Endothelial cell of umbilical vein (primary cell): ENCODE results near the gene ABRAXAS1. TPM values are rescaled to one million over a fixed set of nuclear protein-coding genes. Genes with fewer than 3 reads are reported as not detected.

Source experiments
- BruUV-seq: library from RNA; stranded (reverse); fragments of 400-500 nt; replicated peaks from 2 replicates; lab custom pipeline; 2021; lab: Mats Ljungman, UMichigan
- CTCF ChIA-PET: fragments of 300-600, 350-600 bp; sonication (Branson Sonifier 250); formaldehyde crosslinking; loops from one replicate; lab custom pipeline; 2021; ENCODE audit warnings: antibody characterized with exemption, inconsistent platforms; lab: Charles Lee
- POLR2A ChIA-PET: fragments of 300-600, 350-600 bp; sonication (Branson Sonifier 250); formaldehyde crosslinking; loops from one replicate; lab custom pipeline; 2021; ENCODE audit warnings: antibody characterized with exemption, inconsistent platforms; lab: Charles Lee
- DNase-seq: peaks from one replicate; pipeline ENCODE4 v3.0.0-alpha.2; 2011; ENCODE audit warnings: low read depth, low spot score
- FAIRE-seq: peaks from 2 replicates; lab custom pipeline; 2011; peaks lifted over from hg19 to GRCh38; lab: Jason Lieb, UNC
- H2AFZ ChIP-seq: 2 replicates; pipeline ENCODE4 v1.6.0; 2012; ENCODE audit warnings: low read depth, low read length, control low read depth, inconsistent platforms
- H3K27ac ChIP-seq: 2 replicates; pipeline ENCODE4 v1.5.1; 2011; ENCODE audit warnings: low read depth, mild to moderate bottlenecking, control low read depth, low read length, moderate library complexity; ENCODE audit not compliant: insufficient read depth
- H3K27me3 ChIP-seq, 2 experiments: 2 replicates each; pipeline versions ENCODE4 v1.6.0 to v1.6.1; 2011; ENCODE audit warnings: low read length in 2 of 2, mixed read lengths in 1 of 2; ENCODE audit not compliant: control insufficient read depth in 2 of 2, insufficient read depth in 2 of 2
- H3K36me3 ChIP-seq, 2 experiments: 2 replicates in 1 of 2; 3 replicates in 1 of 2; pipeline ENCODE4 v1.5.1; 2011; ENCODE audit warnings: low read length in 2 of 2, mild to moderate bottlenecking in 1 of 2, moderate library complexity in 1 of 2; ENCODE audit not compliant: control insufficient read depth in 2 of 2, insufficient read depth in 2 of 2; ENCODE audit errors: extremely low read depth in 1 of 2
- H3K4me1 ChIP-seq: 3 replicates; pipeline ENCODE4 v1.5.1; 2011; ENCODE audit warnings: mild to moderate bottlenecking, low read length; ENCODE audit not compliant: control insufficient read depth, insufficient read depth; ENCODE audit errors: extremely low read depth
- H3K4me2 ChIP-seq: 2 replicates; pipeline ENCODE4 v1.6.1; 2011; ENCODE audit warnings: low read length, control low read depth, mixed read lengths; ENCODE audit not compliant: insufficient read depth
- H3K4me3 ChIP-seq, 3 experiments: fragments of 200-600 bp in 1 of 3; sonication (generic), shearing (Covaris generic) in 1 of 3; replicated peaks in 1 of 3; 2 replicates each; pipeline ENCODE4 v1.5.1; 2011 to 2016; ENCODE audit warnings: control low read depth in 3 of 3, low read length in 3 of 3, mild to moderate bottlenecking in 2 of 3, inconsistent platforms in 1 of 3, low read depth in 1 of 3, moderate library complexity in 1 of 3; ENCODE audit not compliant: insufficient read depth in 1 of 3
- H3K79me2 ChIP-seq: 2 replicates; pipeline ENCODE4 v1.6.0; 2012; ENCODE audit warnings: low read length, inconsistent platforms; ENCODE audit not compliant: control insufficient read depth, insufficient read depth
- H3K9ac ChIP-seq: replicated peaks from 2 replicates; pipeline ENCODE3; 2011; ENCODE audit warnings: low read length, control low read depth; ENCODE audit not compliant: insufficient read depth; ENCODE audit errors: extremely low read depth
- H3K9me1 ChIP-seq: replicated peaks from 3 replicates; pipeline ENCODE4 v1.6.0; 2011; ENCODE audit warnings: mild to moderate bottlenecking, low read length; ENCODE audit not compliant: control insufficient read depth, insufficient read depth; ENCODE audit errors: extremely low read depth
- H3K9me3 ChIP-seq: replicated peaks from 2 replicates; pipeline ENCODE4 v1.5.1; 2012; ENCODE audit warnings: low read length, inconsistent platforms; ENCODE audit not compliant: control insufficient read depth, insufficient read depth
- H4K20me1 ChIP-seq: replicated peaks from 2 replicates; pipeline ENCODE3; 2011; ENCODE audit warnings: mild to moderate bottlenecking, low read length; ENCODE audit not compliant: control insufficient read depth, insufficient read depth; ENCODE audit errors: extremely low read depth
- EZH2 ChIP-seq: IDR thresholded peaks from 2 replicates; pipeline ENCODE4 v1.6.1; 2012; ENCODE audit warnings: borderline replicate concordance, low read depth, mild to moderate bottlenecking, moderate library complexity, low read length, inconsistent platforms; ENCODE audit not compliant: severe bottlenecking
- FOS ChIP-seq: IDR thresholded peaks from 2 replicates; pipeline ENCODE4 v1.6.1; 2011; ENCODE audit warnings: mild to moderate bottlenecking, low read length, moderate library complexity, borderline replicate concordance; ENCODE audit not compliant: insufficient read depth
- MAX ChIP-seq: IDR thresholded peaks from 2 replicates; pipeline ENCODE4 v1.6.1; 2011; ENCODE audit not compliant: insufficient read depth, insufficient read length
- POLR2AphosphoS5 ChIP-seq: IDR thresholded peaks from 2 replicates; pipeline ENCODE4 v1.6.1; 2012; ENCODE audit warnings: low read depth, mild to moderate bottlenecking, control low read depth, low read length, moderate library complexity; ENCODE audit not compliant: insufficient read depth
- dilution Hi-C: fragments of 300-500 bp; cut with MboI; formaldehyde crosslinking; loops from one replicate; pipeline ENCODE4 v1.15.0; 2019; ENCODE audit warnings: low sequenced_read_pairs; ENCODE audit not compliant: extremely low pct_ligation_motif_present
- intact Hi-C: fragments of 100-400 bp; cut with micrococcal nuclease; formaldehyde crosslinking; loops from one replicate; pipeline ENCODE4 v1.10.0; 2022
- polyA plus RNA-seq, 4 experiments: library from polyadenylated mRNA; depleted of rRNA in 3 of 4; stranded (reverse) in 3 of 4; unstranded in 1 of 4; fragments of >200 nt; gene quantifications; 2 replicates each; pipeline versions ENCODE4 v1.2.1 to v1.2.3, GENCODE V29; 2011 to 2012; ENCODE audit warnings: missing spikeins in 1 of 4
- total RNA-seq: library from RNA; stranded (reverse); gene quantifications from 2 replicates; pipeline ENCODE4 v1.2.3, GENCODE V29; 2021
- TF ChIP-seq, protein P1 (sequence below), 2 donors: IDR thresholded peaks; 1 replicate in 1 of 2; 2 replicates in 1 of 2; pipeline ENCODE4 v1.5.1; 2011; ENCODE audit warnings: low read length in 2 of 2, mild to moderate bottlenecking in 2 of 2, moderate library complexity in 2 of 2, control low read depth in 1 of 2, inconsistent platforms in 1 of 2, low read depth in 1 of 2; ENCODE audit not compliant: insufficient read depth in 1 of 2; ENCODE audit errors: extremely low read depth in 1 of 2

ABRAXAS1 gene
- total and polyA plus RNA-seq, 2 donors (not counting 3 experiments of a cell fraction or from before 2014, with no cell fraction given): 5.5 to 16.7 TPM

DNA sequence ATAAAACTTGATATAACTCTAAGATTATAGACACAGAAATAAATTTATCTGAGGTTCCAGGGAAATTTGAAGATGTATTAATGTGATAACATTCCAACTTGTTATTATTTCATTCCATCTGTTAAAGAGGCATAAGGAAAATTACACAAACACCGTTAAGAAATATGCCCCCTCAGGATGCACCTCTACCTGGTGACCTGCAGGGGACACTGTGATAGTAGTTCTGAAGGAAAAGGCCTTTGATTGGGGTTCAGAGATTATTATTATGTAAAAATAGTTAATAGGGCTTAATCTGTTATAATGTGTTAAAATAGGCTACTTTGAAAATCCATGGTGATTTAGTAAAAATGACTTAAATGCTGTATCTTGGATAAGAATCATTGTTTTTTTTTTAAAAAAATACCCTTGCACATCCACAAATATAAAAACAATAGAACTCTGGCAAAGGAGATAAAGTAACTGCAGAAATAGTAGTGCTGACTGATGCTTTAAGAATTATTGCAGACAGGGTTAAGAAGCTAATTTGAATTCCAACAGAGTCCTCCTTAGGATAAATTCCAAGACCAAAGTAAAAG, 6.1 kb upstream of the ABRAXAS1 start:
- no peaks in the 10 kb centered on the region for H4K20me1 ChIP-seq
- H3K4me2 ChIP-seq: no peak overlapping the region
- H3K27me3 ChIP-seq: peaks cover 0 to 1% of the 10 kb centered on the region in 2 experiments
- ChIA-PET CTCF (interaction anchor here (1.0 to 1.7 kb wide), 3 partner anchors 15 to 156 kb away, joined by 3 to 5 read pairs (median 3); no protein-coding TSS in a partner anchor), POLR2A (no interaction called here)
- no peaks in the 10 kb centered on the region for H3K79me2 ChIP-seq
- no peaks in the 10 kb centered on the region for H3K9me1 ChIP-seq
- no peak overlapping the region for H3K27ac ChIP-seq
- BruUV-seq: no TSS peak
- no peaks in the 10 kb centered on the region for H3K36me3 ChIP-seq
- dilution Hi-C loops: no loop called here
- no peak overlapping the region for H2AFZ ChIP-seq
- no peaks in the 10 kb centered on the region for H3K9me3 ChIP-seq
- TF ChIP-seq MAX (no peak), FOS (no peak), EZH2 (no peak), POLR2AphosphoS5 (no peak)
- TF ChIP-seq, protein P1, sequence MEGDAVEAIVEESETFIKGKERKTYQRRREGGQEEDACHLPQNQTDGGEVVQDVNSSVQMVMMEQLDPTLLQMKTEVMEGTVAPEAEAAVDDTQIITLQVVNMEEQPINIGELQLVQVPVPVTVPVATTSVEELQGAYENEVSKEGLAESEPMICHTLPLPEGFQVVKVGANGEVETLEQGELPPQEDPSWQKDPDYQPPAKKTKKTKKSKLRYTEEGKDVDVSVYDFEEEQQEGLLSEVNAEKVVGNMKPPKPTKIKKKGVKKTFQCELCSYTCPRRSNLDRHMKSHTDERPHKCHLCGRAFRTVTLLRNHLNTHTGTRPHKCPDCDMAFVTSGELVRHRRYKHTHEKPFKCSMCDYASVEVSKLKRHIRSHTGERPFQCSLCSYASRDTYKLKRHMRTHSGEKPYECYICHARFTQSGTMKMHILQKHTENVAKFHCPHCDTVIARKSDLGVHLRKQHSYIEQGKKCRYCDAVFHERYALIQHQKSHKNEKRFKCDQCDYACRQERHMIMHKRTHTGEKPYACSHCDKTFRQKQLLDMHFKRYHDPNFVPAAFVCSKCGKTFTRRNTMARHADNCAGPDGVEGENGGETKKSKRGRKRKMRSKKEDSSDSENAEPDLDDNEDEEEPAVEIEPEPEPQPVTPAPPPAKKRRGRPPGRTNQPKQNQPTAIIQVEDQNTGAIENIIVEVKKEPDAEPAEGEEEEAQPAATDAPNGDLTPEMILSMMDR (IDR thresholded peaks at IDR 0.05; ENCODE audit: extremely low read depth in 1 of 2, insufficient read depth in 1 of 2, low read depth in 1 of 2, low read length in 2 of 2): peak; percentile 65 to 67
- peak; percentile 33 for DNase-seq
- intact Hi-C loops: loop anchor here (1.0 kb wide), 1 partner anchor 149 kb away; no protein-coding TSS in a partner anchor
- no peak overlapping the region for H3K9ac ChIP-seq
- no peak for FAIRE-seq
- no peaks in the 10 kb centered on the region for H3K4me1 ChIP-seq
- no peak overlapping the region for H3K4me3 ChIP-seq
